HG03139 (cell line): ENCODE measurements around the gene IFT172.
"Not testable (repeated sequence)": the region's sequence is repeated elsewhere in the genome, so short reads cannot be mapped to it uniquely, and the experiment has no call there.

Experiments used
- ATAC-seq: cut with Tn5 transposase; IDR thresholded peaks from one replicate; pipeline ENCODE4 v1.9.1; 2021; ENCODE audit not compliant: unreplicated experiment

IFT172 gene, protein sequence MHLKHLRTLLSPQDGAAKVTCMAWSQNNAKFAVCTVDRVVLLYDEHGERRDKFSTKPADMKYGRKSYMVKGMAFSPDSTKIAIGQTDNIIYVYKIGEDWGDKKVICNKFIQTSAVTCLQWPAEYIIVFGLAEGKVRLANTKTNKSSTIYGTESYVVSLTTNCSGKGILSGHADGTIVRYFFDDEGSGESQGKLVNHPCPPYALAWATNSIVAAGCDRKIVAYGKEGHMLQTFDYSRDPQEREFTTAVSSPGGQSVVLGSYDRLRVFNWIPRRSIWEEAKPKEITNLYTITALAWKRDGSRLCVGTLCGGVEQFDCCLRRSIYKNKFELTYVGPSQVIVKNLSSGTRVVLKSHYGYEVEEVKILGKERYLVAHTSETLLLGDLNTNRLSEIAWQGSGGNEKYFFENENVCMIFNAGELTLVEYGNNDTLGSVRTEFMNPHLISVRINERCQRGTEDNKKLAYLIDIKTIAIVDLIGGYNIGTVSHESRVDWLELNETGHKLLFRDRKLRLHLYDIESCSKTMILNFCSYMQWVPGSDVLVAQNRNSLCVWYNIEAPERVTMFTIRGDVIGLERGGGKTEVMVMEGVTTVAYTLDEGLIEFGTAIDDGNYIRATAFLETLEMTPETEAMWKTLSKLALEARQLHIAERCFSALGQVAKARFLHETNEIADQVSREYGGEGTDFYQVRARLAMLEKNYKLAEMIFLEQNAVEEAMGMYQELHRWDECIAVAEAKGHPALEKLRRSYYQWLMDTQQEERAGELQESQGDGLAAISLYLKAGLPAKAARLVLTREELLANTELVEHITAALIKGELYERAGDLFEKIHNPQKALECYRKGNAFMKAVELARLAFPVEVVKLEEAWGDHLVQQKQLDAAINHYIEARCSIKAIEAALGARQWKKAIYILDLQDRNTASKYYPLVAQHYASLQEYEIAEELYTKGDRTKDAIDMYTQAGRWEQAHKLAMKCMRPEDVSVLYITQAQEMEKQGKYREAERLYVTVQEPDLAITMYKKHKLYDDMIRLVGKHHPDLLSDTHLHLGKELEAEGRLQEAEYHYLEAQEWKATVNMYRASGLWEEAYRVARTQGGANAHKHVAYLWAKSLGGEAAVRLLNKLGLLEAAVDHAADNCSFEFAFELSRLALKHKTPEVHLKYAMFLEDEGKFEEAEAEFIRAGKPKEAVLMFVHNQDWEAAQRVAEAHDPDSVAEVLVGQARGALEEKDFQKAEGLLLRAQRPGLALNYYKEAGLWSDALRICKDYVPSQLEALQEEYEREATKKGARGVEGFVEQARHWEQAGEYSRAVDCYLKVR (N-terminal part only)

DNA sequence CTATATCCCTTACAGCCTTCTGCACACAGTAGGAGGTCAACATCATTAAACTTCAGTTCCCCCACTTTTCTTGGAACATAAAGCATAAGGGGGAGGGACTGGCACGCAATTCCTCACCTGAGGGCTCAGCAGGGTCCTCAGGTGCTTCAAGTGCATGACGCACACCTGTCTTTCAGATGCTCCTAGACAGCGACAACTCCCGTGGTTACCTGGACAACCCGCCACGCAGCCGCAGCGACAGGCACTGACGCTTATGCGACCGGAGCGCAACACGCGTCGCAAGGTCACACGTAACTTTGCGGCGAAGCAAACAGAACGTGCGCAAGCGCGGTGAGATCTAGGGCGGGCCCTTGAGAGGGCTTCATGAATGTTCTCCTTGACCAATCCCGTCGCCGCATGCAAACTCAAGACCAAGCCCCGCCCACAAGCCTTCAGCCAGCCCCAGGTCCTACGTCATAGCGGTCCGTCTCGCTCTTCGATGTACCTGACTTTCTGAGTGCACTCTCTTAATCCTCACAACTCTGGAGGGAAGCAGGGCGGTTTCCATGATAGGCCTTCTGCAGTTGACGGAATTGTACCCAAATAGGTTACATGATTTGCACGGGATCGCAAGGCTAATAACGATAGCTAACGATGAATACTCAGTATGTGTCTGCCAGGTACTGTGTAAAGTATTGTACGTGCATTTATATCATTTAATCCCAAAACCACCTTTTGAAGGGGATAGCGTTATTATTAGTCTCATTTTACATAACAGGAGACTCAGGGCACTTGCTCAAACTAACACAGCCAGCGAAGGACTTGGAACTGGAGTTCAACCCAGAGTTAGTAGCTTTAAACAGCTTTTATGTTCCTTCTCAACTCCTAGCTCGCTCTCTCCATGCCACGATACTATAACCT, at the start of gene IFT172:
IFT172 (minus strand) TSS at position 246 of the 900 bp plus-strand sequence; CDS start at position 156, 90 bp downstream.
- peak; percentile 94 for ATAC-seq

DNA sequence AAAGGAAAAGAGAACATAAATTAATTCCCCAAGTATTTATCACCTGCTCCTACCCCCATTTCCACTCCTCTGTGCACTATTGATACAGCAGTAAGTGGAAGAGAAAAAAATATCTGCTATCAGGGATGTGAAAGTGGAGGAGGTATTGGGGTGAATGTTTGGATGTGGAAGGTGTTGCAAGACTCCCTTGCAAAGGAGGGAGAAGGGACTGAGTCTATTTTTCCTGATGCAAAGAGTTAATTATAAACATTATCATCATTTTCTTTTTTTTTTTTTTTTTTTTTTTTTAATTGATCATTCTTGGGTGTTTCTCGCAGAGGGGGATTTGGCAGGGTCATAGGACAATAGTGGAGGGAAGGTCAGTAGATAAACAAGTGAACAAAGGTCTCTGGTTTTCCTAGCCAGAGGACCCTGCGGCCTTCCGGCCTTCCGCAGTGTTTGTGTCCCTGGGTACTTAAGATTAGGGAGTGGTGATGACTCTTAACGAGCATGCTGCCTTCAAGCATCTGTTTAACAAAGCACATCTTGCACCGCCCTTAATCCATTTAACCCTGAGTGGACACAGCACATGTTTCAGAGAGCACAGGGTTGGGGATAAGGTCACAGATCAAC, 49.4 kb upstream of the IFT172 start:
- ATAC-seq, result not testable (repeated sequence)

DNA sequence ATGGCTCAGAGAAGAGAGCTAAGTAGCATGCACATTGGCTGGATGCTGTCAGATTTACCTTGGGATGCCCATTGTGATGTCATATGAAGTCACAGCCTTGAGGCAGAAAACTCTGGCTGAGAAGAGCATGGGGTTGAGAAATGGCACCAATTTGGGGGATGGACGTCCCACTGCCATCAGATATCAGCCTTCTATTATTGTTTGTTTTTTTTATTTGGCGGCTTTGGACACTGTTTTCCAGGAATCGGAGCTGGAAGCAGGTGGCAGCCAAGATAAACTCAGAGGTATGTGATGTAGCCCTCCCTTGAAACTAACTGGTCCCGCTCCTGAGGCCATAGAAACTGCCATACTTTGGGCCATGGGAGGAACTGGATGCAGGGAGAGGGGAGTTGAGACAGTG, 47.7 kb upstream of the IFT172 start:
- ATAC-seq, result no peak

DNA sequence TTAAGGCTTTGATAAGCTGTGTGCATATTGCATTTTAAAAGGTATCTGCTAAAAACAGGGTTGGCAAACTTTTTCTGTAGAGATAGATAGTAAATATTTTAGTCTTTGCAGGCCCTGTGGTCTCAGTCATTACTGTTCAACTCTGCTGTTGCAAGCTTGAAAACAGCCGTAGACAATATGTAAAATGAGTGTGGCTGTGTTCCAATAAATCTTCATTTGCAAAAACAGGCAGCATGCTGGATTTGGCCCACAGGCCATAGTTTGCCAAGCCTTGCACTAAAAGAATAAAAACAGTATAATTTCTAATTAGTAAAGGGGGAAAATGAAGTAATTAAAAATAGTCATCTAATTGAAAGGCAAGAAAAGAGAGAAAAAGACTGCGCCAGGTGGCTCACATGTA, 42.4 kb upstream of the IFT172 start:
- ATAC-seq, result no peak

DNA sequence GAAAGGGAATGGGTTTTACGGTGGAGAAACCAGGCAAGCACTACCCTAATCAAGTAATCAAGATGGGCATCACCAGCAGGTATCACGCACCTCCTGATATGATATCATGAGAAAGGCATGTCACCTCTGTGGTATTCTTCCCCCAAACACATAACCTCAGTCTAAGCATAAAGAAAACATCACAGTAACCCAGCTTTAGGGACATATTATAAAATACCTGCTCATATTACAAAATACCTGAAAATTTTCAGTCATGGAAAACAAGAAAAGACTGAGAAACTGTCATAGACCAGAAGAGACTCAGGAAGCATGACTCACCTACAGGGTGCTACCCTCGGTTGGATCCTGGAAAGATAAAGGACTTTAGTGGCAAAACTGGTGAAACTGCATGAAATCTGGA, 37.6 kb upstream of the IFT172 start:
- ATAC-seq, result no peak

DNA sequence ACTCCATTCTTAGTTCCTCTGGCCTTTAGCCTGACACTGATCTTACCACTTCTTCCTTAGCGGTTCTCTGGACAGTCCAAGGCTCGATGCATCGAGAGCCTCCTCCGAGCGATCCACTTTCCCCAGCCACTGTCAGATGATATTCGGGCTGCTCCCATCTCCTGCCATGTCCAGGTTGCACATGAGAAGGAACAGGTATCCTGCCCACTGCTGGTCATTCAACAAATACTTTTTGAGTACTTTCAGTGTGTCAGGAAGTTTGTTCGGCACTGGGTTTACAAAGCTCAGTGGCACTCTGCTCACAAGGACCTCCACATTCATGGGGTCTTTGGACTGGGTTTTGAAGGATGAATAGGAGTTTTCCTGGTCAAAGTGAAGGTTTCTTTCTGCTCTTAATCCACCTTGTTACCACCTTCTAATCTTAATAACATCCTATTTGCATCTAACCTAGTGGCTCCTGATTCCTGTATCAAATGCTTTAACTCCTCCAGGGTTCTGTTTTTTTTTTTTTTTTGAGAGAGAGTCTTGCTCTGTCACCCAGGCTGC, 32.9 kb upstream of the IFT172 start:
- no peak for ATAC-seq

DNA sequence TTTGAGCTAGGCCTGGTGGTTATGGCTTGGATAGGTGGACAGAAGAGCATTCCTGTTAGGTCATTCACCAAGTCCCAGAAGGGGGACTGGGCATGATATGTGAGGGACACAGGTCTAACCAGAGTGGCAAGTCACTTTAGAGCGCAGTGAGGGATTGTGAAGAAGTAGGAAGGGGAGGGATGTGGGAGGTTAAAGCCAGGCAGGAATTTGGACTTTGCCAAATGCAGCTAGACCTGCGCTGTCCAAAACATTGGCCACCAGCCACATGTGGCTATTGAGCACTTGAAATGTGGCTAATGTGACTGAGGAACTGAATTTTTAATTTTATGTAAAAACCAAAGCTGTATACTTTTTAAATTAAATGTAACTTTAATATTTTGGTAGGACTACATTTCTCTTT, 30.8 kb upstream of the IFT172 start:
- ATAC-seq, result no peak

DNA sequence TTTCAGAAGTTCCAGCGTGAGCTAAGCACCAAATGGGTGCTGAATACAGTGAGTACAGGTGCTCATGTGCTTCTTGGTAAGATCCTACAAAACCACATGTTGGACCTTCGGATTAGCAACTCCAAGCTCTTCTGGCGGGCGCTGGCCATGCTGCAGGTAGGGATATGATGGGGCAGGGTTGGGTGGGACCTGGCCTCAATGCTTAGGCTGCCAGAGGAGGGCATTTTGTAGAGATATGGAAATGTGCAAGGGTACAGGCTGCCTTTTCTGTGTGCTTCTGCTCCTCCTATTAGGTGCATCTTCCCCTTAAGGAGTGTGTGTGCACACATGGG, 29.2 kb upstream of the IFT172 start:
- ATAC-seq, result no peak

DNA sequence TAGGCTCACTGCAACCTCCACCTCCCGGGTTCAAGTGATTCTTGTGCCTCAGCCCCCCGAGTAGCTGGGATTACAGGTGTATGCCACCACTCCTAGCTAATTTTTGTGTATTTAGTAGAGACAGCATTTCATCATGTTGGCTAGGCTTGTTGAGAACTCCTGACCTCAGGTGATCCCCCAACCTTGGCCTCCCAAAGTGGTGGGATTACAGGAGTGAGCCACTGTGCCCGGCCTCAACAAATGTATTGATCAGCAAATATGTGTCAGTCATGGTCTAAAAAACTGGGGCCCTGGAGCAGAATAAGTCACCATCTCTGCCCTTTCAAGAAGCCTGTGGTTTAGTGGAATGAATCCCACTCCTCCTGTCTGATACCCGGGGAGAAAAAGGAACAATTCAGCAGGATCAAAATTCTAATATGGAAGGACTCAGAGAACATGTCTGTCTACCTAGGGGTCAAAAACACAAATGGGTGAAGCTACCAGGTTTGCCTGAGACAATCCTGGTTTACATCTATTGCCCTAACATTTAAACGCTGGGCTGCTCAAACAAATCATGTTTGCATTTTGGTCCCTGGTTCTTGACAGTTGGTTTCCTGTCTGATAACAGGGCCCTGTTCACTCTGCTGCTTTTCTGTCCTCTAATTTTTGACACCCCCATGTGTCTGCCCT, 28.7 kb upstream of the IFT172 start:
- ATAC-seq, result no peak

DNA sequence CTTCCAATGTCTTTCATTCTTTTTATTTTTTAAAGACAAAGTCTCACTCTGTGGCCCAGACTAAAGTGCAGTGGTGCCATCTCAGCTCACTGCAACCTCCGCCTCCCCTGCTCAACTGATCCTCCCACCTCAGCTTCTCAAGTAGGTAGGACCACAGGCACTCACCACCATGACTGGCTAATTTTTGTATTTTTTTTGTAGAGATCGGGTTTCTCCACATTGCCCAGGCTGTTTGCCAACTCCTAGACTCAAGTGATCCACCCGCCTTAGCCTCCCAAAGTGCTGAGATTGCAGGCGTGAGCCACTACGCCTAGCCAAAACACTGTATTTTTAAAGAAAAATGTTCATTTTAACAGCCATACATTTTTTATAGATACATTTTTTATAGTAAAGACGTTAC, 19.8 kb upstream of the IFT172 start:
- no peak for ATAC-seq

DNA sequence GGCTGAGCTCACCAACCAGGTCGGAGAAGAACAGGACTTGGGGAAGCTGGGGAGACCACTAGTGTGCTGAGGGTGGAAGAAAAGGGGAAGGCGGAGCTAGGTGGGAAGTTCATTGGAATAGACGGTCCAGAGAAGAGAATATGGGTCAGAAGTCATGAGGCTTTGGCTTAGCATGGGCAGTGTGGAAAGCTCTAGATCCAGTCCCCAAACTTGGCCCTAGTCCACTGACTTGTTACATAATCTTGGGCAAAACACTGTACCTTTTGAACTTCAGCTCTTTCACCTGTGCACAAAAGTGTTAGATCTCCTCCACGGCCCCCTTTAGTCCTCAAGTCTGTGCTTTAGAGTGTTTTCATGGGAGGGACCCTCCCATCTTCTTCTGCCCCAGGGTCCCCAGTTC, 17.8 kb upstream of the IFT172 start:
- ATAC-seq, result no peak

DNA sequence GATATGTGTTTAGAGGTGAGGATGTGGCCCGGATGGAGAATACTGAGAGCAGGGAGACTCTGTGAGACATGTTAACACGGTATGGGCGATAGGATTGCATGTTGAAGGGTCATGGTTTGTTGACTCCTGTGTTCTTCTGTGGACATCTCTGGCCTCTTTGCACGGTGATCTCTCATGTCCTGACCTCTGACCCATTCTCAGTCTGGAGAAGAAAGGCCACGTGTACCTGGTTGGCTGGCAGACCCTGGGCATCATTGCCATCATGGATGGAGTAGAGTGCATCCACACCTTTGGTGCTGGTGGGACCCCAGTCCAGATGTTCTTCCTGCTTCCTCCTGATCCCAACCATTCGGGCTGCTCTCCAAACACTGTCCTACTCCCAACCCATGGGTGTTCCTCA, 17.0 kb upstream of the IFT172 start:
- no peak for ATAC-seq

DNA sequence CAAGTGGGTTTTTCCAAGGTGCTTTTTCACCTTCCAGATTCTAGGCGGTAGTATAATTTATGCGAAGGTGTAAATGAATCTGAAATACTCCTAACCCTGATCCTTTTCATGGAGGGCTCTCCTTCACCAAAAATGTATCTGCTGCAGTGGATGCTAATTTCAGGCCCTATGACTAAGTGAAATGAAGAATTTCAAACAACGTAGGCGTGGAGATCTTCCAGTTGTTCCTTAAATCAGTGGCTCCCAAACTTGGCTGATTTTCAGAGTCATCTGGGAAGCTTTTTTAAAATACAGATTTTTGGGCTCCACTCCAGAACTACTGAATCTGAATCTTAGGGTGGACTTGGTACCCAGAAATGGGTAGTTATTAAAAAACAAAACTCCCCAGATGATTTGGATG, 12.6 kb upstream of the IFT172 start:
- ATAC-seq, result no peak

DNA sequence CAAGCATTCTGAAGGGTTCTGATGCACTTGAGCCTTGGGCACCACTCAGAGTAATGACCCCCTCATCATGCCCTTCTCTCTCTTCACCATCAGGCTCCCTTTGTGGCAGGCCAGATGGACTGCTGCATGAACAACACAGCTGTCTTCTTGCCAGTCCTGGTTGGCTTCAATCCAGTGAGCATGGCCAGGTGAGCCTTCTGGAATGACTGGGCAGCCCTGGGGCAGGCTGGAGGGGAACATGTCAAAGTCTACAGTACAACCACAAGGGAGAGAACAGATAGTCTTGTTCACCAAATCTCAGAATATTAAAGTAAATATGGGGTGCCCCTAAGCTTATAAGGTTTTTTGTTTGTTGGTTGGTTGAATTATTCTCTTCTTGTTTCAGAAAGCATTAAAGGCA, 11.5 kb upstream of the IFT172 start:
- no peak for ATAC-seq

DNA sequence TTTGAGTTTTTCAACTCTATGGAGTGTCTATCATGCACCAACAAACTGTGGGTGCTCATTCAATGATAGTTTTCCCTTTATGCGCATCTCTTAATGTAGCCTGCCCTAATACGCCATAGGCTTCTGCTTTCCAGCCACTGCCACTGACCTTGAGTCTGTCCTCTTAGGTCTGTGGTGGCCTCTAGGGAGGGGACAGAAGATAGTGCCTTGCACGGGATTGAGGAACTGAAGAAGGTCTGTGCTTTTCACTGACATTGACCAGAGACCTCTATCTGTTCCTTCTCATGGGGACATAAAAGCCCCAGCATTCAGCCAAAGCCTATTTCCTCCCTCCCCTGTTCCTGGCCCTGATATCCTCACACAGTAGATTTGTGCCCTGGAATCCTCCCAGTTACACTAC, 9.4 kb upstream of the IFT172 start:
- no peak for ATAC-seq

DNA sequence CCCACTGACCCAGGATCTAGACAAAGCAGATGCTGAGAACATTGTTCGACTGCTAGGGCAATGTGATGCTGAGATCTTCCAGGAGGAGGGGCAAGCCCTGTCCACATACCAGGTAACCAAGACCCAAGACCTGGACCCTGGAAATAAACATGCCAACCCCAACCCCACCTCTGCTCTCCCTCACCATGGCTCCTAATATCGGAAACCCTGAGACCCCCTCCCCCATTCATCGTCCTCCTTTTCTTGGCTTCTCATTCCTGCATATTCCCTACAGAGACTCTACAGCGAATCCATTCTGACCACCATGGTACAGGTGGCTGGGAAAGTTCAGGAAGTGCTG, 7.7 kb upstream of the IFT172 start:
- no peak for ATAC-seq

DNA sequence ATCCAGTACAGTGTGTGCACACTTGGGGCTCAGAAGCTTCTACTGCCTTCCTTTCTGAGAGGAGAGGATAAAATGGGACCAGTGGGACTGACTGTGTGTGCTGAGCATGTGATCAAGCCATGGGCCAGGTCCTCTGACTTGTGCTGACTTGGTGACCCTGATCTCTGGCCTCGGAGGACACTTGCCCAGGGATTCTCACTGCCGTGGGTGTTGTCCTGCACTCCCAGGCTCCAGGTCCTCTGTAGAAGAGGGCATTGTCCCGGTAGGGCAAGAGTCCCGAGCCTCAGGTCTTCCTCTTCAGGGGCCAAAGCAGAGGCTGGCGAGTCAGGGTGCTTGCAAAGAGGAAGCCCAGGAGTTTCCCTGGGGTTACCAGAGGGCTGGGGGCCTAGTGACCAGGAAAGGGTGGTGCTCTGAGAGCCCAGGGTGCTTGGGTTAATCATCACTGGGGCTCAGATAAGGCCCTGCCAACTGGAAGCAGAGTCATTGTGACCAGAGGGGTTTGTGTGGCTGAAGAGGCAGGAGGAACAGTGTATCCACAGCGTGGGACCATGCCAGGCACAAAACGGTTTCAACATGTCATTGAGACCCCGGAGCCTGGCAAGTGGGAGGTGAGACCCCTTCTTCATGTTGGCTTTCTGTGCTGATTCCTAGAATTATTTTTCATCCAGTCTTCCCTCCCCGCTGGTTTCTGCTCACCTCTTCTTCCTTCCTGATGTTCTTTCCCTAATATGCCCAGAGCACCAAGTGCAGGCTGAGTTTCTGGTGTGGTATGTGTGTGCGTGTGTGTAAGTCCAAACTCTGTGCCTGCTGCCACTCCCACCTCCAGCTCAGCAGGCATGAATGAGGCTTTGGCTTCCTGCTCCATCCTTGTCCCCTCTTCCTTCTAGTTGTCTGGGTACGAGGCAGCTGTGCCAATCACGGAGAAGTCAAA, 7.1 kb upstream of the IFT172 start, which contains the start of gene GCKR:
GCKR (plus strand) TSS at position 483 of the 931 bp plus-strand sequence; CDS start at position 549, 66 bp downstream.
- no peak for ATAC-seq

DNA sequence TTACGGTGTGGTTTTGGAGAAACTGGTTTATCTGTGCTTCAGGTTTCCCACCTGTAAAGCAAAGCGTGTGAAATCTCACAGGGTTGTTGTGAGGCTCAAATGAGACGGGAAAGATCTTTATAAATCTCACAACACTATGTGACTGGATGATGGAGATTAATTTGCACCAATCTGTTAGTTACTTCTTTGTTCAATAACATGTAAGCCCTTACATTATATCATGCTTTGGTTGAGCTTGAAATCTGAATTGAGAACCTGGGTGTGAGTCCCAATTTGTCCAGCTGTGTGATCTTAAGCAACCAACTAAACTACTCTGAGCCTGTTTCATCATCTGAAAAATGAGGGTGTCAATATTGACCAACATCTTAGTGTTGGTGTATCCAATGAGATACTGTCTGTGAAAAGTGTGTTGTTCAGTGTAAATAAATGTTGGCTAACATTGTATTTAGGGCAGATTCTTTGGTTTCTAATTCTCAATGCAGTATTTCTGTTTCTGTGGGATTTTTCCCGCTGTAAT, 6.4 kb upstream of the IFT172 start:
- no peak for ATAC-seq
